Left hindlimb (tissue), 1 donor: ENCODE data around the gene HCFC2.

Experiments used
- DNase-seq: peaks from one replicate; pipeline ENCODE4 v3.0.0-alpha.2; 2018

Gene HCFC2

DNA sequence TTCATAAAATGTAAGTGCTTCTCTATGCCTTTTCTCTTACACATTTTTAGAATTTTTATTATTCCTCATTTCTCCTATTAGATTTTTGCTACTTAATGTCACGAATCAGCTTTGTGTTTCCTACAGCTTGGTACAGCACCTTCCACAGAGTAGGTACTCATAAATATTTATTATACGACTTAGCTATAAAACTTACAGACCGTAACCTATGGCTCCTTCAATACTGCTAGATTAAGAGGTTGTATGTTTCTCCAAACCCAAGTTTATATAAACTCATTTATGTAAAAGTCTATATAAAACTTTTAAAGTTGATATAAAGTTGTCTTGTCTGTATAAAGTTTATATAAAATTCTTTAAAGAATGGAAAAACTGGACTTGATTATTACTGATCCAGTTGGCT, 62.2 kb downstream of the HCFC2 start:
- DNase-seq = no peak

DNA sequence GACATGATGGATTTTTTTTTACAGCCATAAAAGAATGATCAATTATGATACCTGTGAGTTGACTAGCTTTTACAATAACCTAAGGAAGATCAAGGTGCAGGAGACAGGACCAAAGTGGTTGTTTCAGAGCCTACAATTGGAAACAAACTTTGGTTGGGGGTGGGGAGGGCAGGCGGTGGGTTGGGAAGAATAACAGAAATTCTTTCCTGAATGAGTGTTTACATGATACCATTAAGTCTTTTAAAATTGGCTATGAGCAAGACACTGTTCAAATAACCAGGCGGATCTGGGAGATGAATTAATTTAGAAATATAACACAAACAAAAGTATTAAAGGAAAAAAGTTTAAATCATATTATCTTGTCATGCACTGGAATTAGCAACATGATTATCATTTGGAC, 66.4 kb downstream of the HCFC2 start:
- DNase-seq = no peak

DNA sequence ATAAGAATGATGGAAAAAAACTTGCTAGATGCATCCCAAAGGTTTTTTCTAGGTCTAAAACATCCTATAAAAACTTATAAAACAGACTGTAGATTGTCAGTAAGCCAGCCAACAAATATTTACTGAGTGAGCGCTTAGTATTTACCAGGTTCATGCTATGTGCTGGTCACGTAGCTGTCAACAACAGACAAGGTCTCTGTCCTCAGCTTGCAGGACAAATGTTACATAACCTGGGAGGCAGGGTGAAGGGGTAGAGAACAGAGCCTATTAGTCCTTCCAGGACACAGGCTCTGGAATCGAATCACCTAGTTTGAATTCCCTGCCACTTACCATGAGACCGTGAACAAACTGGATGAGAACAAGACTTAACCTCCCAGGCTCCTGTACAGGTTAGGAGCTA, 67.3 kb downstream of the HCFC2 start:
- no peak for DNase-seq

DNA sequence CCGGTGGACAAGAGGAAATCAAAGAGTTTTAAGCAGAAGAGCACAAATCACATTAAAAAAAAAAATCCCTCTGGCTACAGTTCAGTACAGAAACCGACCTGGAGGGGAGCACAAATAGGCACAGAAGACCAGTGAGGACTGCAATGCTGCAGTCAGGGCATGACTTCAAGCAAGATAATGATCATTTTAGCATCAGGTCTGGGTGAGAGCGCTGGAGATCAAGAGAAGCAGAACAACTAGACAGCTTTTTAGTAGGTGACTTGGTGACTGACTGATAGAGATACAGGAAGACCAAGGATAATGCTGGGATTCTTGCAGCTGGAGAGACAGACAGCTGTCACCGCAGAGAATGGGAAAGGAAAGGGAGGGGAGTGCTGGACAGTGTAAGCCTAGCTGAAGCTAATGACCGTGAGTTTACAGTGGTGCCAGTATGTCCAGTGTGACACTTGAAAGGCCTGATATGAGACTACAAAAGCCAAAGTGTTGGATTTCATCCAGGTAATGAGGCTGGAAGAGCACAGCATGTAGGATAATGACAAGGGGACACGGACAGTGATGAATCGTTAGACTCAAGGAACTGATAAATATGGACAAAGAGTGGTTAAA, 68.1 kb downstream of the HCFC2 start:
- no peak for DNase-seq

DNA sequence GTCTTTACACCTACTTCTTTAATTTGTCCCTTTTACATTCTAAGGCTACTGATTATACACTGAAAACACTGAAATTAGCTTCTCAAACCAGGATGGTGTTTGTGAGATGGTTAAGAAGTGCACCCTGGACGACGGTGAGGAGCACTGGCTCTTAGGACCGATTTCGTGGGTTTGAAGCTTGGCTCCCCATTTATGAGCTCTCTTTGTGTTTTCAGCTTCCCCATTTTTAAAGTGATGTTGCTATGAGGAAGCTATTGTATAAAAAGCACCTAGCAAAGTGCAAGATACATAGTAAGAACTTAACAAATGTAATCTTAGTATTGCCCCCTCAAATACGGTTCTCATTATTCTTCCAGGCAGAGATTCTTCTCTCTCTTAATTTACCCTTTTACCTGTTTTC, 69.0 kb downstream of the HCFC2 start:
- no peak for DNase-seq

DNA sequence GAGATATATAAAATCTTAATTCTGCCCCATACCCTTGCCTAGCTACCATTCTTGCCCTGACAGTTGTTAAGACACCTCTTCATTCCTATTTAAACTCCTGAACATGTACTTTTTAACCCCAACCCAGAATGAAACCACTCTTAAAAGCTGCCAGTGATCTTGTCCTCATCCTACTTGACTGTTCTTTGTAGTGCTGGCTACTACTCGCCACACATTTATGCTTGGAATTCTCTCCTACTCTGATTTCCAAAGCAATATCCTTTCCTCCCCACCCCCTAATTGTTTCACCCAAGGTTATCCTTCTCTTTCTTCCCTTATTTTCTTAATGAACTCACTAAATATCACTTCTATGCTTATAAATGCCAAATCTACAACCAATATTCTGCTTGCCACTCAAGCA, 69.5 kb downstream of the HCFC2 start:
- DNase-seq = no peak

DNA sequence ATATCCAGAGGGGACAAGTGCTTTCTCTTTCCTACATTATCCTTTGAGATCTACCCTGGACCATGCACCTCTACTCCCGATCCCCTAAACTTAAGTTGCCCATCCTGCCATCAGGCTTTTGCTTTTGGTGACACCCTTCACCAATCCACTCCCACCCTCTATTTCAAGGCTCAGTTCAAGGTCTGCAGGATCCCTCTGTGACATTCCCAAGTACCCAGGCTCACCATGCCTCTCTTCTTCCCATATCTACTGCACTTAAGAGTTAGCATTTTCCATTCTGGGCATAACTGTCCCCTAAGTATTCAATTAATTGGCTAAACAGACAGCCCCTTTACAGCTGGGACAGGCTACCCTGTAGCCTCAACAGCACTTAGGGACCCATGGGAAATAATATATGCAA, 70.6 kb downstream of the HCFC2 start:
- no peak for DNase-seq

DNA sequence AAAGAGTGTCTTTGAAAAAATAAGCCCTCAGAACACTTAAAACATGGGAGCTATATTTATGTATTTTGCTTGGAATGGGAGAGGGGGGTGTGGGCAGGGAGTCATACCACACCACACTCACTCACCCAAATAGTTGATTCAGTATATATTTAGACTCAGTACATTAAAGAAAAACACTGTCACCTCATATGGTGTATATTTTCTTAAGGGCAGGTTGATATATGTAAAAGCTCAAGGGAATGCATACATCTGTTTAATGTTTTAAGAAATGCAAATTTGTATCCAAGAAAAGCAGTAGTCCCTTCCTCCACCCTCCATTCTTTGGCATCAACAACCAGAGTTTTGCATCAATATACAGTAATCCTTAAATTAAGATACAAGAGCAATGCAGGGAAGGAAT, 72.2 kb downstream of the HCFC2 start:
- DNase-seq = no peak

DNA sequence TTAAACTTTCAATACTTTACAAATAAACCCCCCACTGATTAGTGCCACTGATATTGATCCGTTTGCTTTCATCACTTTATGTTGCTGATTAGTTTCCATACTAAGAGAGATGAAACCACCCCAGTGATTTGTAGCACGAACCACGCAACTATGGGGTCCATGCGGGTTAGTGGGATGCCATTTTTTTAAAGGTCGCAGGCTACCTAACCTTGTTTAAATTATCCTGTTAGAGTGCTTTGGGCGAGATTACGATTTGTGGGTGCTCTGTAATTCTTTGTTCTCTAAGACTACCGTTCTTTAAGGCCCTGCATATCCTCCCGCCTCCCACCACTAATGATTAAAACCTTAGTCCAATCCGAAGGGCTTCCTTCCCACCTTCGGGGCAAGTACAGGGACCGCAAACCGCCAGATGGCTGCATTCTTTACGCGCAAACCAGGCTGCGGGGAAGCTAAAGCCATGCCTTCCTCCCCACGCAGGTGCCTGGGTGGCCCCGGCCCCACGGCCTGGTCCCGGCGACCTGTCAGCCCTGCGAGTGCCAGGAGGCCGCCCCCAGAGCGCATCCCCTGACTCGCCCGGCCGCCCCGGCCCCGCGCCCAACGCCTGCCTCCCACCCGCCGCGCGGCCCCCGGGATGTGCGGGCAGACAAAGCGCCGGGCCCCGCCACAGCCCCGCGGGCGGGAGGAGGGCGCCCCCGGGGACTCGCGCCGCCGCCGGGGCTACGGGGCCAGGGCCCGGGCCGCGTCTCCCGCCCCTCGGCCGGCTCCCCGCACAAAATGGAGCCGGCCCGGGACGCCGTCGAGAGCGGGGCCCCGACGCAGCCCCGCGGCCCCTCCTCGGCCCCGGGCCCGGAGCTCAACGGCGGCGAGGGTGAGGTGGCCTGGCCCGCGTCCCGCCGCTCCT, 72.9 kb downstream of the HCFC2 start:
- peak; percentile 61 for DNase-seq

DNA sequence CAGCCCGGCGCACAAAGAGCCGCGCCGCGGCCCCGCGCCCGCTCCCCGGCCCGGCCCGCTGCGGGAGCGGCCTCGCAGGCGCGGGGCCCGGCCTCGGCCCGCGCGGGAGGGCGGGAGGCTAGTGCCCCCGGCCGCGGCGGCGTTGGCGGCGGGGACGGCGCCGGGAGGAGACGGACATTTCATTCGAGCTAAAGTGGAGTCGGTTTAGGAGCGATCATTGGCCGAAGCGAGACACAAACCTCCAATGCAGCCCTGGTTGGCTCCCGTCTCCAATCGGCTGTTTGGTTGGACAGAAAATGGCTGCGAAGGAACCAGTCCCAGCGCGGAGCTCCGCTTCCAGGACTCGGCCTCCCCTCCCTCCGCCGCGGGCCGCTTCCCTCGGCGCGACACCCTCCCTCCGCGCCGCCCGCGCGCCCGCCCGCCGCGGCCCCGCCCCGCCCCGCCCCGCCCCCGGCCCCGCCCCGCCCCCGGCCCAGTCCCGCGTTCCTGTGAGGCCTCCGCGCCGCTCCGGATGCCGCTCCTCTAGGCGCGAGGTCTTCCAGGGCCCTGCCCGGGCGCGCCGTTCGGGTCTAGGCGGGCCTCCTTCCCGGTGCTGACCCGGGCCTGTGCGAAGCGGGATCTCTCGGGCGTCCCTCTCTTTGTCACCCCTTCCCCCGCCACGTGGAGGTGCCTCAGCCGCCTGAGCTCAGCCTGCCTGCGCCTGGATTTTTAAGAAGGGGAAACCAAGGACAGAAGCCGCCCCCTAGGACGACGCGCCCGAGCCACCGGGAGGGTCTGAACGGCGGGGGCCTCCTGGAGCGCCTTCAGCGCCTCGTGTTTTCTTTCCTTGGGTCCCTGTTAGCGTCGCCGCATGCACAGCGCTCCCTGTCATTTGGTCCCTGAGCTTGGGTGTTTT, 73.8 kb downstream of the HCFC2 start, which contains the start of gene NFYB:
Gene NFYB, minus strand, starts transcription at position 309 of the 895 bp plus-strand sequence. CDS start 2,757 bp downstream, outside the sequence.
- DNase-seq = peak; percentile 97

DNA sequence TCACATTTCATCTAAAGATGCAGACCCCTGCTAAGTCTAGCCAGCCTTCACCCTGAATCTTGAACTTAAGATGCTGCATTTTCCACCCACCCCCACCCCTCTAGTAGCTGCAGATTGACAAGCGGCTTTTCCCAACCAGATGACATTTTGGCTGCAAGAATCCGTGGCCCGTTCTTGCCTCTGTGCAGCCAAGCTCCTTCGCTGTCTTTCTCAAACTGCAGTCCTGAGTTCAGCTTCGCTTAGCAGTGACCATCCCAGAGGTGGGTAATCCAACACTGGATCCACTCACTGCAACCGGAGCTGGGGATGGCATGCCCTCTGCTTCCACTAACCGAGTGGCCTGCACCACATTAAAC, 74.4 kb downstream of the HCFC2 start:
- peak; percentile 36 for DNase-seq

DNA sequence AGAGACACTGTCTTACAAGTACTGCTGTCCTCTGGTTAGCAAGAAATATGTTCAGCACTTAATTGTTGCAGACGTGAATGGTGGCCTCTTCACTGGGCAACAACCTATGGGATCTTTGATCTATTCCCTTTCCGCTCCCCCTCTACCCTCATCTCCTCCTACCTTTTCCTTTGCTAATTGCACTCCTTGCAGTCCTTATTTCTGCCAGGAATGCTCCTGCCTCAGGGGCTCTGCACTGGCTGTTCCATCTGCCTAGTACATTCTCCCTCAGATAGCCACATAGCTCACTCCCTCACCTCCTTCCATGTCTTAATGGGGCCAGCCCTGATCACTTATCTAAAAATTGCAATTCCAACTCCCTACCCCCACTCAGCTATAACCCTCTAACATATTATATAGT, 78.2 kb downstream of the HCFC2 start:
- DNase-seq = no peak

DNA sequence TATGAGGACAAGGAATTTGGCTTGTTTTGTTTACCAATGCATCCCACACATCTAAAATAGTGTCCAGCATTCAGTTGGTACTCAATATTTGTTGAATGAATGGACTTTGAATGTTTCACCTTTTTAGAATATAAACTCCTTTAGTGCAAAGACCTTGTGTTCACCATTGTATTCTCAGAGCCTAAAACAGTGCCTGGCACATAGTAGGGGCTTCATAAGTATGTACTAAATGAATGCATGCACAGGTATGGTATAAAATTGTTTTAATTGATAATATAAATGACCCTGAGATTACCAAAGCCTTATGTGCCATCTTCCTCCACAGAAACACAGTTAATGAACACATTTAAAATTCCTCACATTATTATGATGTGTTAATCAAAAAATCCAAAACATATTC, 78.7 kb downstream of the HCFC2 start:
- no peak for DNase-seq

DNA sequence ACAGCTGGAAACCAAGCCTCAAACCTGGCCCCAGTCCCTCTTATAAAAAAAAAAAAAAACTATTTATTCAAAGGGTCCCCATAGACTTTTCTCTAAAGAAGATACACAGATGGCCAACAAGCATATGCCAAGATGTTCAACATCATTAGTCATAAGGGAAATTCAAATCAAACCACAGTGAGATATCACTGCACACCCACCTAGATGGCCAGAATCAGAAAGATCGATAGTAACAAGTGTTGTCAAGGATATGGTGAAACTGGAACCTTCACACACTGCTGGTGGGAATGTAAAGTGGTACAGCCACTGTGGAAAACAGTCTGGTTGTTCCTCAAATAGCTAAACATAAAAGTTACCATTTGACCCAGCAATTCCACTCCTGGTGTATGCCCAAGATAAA, 79.6 kb downstream of the HCFC2 start:
- no peak for DNase-seq

DNA sequence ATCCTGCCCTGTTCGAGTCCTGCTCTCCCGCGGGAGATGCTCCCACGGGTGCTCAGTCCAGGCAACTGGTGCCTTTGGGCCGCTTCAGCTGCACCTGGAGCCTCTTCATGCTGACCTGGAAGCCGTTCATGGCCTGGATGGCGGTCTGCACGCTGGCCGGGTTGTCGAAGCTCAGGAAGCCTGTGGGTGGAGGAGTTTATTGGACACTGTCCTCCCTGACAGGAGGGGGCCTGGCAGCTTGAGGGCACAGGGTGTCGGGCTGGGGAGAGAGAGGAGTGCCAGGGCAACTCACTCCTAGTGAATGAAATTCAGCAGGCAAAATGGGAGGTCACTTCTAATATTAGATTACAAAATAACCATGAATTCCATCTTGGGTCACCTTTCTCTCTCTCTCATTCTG, 83.0 kb downstream of the HCFC2 start:
- DNase-seq = no peak

DNA sequence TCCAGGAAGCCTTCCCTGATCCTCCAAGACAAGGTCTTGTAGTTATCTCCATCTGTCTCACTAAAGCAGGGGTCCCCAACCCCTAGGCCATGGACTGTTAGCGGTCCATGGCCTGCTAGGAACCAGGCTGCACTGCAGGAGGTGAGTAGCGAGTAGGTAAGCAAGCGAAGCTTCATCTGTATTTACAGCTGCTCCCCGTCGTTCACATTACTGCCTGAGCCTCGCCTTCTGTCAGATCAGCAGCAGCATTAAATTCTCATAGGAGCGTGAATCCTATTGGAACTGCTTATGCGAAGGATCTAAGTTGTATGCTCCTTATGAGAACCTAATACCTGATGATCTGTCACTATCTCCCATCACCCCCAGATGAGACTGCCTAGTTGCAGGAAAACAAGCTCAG, 86.1 kb downstream of the HCFC2 start:
- DNase-seq = no peak

DNA sequence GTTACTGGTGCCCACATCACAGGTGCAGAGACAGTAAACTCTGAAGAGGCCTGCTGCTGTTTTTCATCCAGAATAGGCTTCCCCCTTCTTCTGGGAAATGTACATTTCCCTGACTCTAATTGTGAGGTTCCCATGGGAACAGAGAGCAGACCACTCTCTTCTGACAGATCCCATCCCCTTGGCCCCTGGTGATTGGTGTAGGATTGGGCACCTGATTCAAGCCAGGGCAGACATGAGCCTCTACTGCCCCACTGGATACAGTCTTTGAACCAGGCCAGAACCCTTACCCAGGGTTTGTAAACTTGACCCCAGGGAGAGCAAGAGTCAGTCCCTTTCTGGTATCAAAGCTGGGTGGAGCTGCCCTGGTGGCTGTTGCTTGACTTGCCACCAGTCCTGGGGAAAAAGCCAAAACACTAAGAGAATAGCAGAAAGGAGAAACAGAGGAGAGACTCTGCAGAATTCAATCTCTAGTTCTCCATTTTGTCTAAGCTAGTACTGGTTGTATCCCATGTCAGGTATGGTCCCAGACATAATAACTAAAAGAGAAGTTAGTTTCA, 88.4 kb downstream of the HCFC2 start:
- no peak for DNase-seq

DNA sequence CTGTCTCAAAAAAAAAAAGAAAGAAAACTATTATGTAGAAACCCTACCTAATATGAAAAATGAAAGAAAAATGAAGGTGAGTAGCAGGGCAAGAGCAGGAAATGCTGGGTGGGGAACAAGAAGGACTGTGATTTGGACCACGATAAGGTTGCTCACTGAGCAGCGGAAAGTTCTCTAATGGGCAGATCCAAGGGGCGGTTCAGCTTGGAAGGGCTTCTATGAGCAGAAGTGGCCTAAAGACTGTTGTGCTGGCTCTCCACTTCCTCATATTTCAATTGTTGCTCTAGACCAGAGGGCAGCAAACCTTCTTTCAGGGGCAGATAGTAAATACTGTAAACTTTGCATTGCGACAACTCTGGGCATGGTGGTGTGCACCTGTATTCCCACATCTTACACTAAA, 90.0 kb downstream of the HCFC2 start:
- DNase-seq = no peak

DNA sequence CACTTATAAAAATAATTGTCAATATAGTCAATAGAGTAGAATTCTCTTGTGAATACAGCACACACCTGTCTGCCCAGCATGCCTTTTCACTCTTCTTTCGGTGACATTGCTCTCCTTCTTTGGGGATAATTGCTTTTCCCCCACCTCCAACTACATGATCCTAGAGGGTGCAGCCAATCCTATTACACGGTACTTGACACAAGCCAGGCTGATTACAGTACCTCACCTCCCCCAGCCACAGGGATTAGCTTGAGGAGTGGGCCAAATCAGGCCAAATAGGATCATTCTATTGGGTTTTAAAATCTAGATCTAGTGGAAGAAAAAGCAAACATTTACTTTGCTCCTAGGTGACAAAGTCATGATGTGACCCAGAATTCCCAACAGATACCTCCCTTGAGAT, 90.5 kb downstream of the HCFC2 start:
- no peak for DNase-seq
